Aorta (tissue), 5 donors: Measurements from ENCODE around the gene MICAL2. TPM values are rescaled to one million over a fixed set of nuclear protein-coding genes. Genes with fewer than 3 reads are reported as not detected.

Source experiments
- ATAC-seq: fragments of 200-7000 bp; cut with Tn5 transposase; one replicate; pipeline ENCODE4 v1.9.1; 2022; ENCODE audit warnings: moderate library complexity; ENCODE audit not compliant: low FRiP score
- DNase-seq, 2 donors: peaks; one replicate each; pipeline ENCODE4 v3.0.0-alpha.2; 2020
- H3K27ac ChIP-seq, 2 donors: one replicate each; pipeline ENCODE4 v1.5.1; 2013; ENCODE audit warnings: low read length in 2 of 2, mild to moderate bottlenecking in 2 of 2, moderate library complexity in 2 of 2, control low read depth in 1 of 2, inconsistent platforms in 1 of 2, low read depth in 1 of 2
- H3K27me3 ChIP-seq, 2 donors: one replicate each; pipeline ENCODE4 v1.6.1; 2013; ENCODE audit warnings: control low read depth in 1 of 2, low read length in 1 of 2, mild to moderate bottlenecking in 1 of 2, moderate library complexity in 1 of 2; ENCODE audit not compliant: insufficient read depth in 2 of 2, control insufficient read depth in 1 of 2
- H3K36me3 ChIP-seq, 2 donors: one replicate each; pipeline ENCODE4 v1.6.1; 2013; ENCODE audit warnings: control low read depth in 1 of 2, low read length in 1 of 2, mild to moderate bottlenecking in 1 of 2; ENCODE audit not compliant: insufficient read depth in 2 of 2, control insufficient read depth in 1 of 2
- H3K4me1 ChIP-seq, 2 donors: one replicate each; pipeline ENCODE4 v1.6.1; 2013; ENCODE audit warnings: low read length in 2 of 2, control low read depth in 1 of 2, mild to moderate bottlenecking in 1 of 2, moderate library complexity in 1 of 2; ENCODE audit not compliant: insufficient read depth in 2 of 2, control insufficient read depth in 1 of 2
- H3K4me3 ChIP-seq, 2 donors: one replicate each; pipeline ENCODE4 v1.5.1; 2013; ENCODE audit warnings: low read length in 2 of 2, control low read depth in 1 of 2, mild to moderate bottlenecking in 1 of 2
- H3K9me3 ChIP-seq: one replicate; pipeline ENCODE4 v1.6.1; 2013; ENCODE audit warnings: mild to moderate bottlenecking, low read length; ENCODE audit not compliant: control insufficient read depth
- WGBS, 2 donors: extraction: QIAGEN DNeasy Blood & Tissue Kit; methylation state at CpG; one replicate each; pipeline ENCODE4 v1.1.7; 2013; 5-methylcytosine and 5-hydroxymethylcytosine counted together
- intact Hi-C, 2 donors: fragments of 100-400 bp; cut with DNase I; formaldehyde crosslinking; loops; one replicate each; pipeline versions ENCODE4 v1.14.2 to v1.15.0; 2022
- polyA plus RNA-seq, 2 donors: library from polyadenylated mRNA; stranded (reverse); fragments of 200-250 nt; gene quantifications; one replicate each; pipeline ENCODE4 v1.2.3, GENCODE V29; 2013
- total RNA-seq, 2 donors: library from RNA; stranded (reverse); fragmentation: NEBNext Ultra II Directional; extraction: Animal tissue kit (Norgen Biotek cat#: 25700); gene quantifications; one replicate each; pipeline ENCODE4 v1.2.1, GENCODE V29; 2021
- donor health status: healthy with polysubstance abuse.
- donor health status: Bipolar disorder and iron deficiency.
- donor health status: DM: no; HTN: no; CAD: no.
- donor health status: DM: no; HTN: no; CAD: no.
- donor health status: DM: yes; HTN: yes; CAD: no.

The MICAL2 gene
- total and polyA plus RNA-seq, 4 donors = 87.7 to 605 (median 280) TPM

- no peak overlapping the region for H3K4me3 ChIP-seq
- 88 to 91% methylated on average over 6 of the region's 6 CpGs for WGBS, 2 donors
- H3K9me3 ChIP-seq = no peaks in the 10 kb centered on the region
- H3K27ac ChIP-seq = no peak overlapping the region
- intact Hi-C loops = no loop called here
- H3K27me3 ChIP-seq = no peaks in the 10 kb centered on the region
- DNase-seq = no peak
- H3K4me1 ChIP-seq = no peaks in the 10 kb centered on the region
- no peak for ATAC-seq
- H3K36me3 ChIP-seq = no peaks in the 10 kb centered on the region
These were observed 183.1 kb downstream of the MICAL2 start for GRCh38 chr11:12293486-12293885.

- Histone ChIP-seq H3K27ac (no peak overlapping the region), H3K27me3 (no peaks in the 10 kb centered on the region), H3K36me3 (no peaks in the 10 kb centered on the region), H3K4me1 (no peaks in the 10 kb centered on the region), H3K4me3 (no peak overlapping the region), H3K9me3 (no peaks in the 10 kb centered on the region)
- DNase-seq (no peak), ATAC-seq (no peak)
- 81 to 91% methylated on average over 4 to 5 of the region's 5 CpGs for WGBS, 2 donors
- intact Hi-C loops = no loop called here
These were observed 184.2 kb downstream of the MICAL2 start for GRCh38 chr11:12294613-12295012.

- H3K4me3 ChIP-seq = no peak overlapping the region
- 76 to 81% methylated on average over 2 of the region's 2 CpGs for WGBS, 2 donors
These were observed 185.6 kb downstream of the MICAL2 start for GRCh38 chr11:12295943-12296342.

GRCh38 chr11:12298610-12299009 is 188.2 kb downstream of the MICAL2 start:
- no peaks in the 10 kb centered on the region for H3K9me3 ChIP-seq
- ATAC-seq = no peak
- H3K4me1 ChIP-seq = no peaks in the 10 kb centered on the region
- WGBS, 2 donors = 97 to 98% methylated on average over 3 of the region's 3 CpGs
- intact Hi-C loops = no loop called here
- DNase-seq = no peak
- H3K4me3 ChIP-seq = no peak overlapping the region
- no peak overlapping the region for H3K27ac ChIP-seq
- H3K36me3 ChIP-seq = peaks cover 0 to 3% of the 10 kb centered on the region in 2 donors
- no peaks in the 10 kb centered on the region for H3K27me3 ChIP-seq

More at GRCh38 chr11:12295943-12296342, 185.6 kb downstream of the MICAL2 start:
- H3K27me3 ChIP-seq = no peaks in the 10 kb centered on the region
- intact Hi-C loops = no loop called here
- DNase-seq (no peak), ATAC-seq (no peak)
- H3K27ac ChIP-seq = no peak overlapping the region
- peaks cover 0 to 3% of the 10 kb centered on the region in 2 donors for H3K36me3 ChIP-seq
- H3K9me3 ChIP-seq = no peaks in the 10 kb centered on the region
- H3K4me1 ChIP-seq = no peaks in the 10 kb centered on the region

- no peak overlapping the region for H3K4me3 ChIP-seq
- H3K9me3 ChIP-seq = no peaks in the 10 kb centered on the region
- H3K27me3 ChIP-seq = no peaks in the 10 kb centered on the region
- peaks cover 0 to 3% of the 10 kb centered on the region in 2 donors for H3K36me3 ChIP-seq
- no peak for DNase-seq
- 90 to 91% methylated on average over 3 of the region's 3 CpGs for WGBS, 2 donors
- no peaks in the 10 kb centered on the region for H3K4me1 ChIP-seq
- no peak overlapping the region for H3K27ac ChIP-seq
- intact Hi-C loops = no loop called here
- ATAC-seq = no peak
These were observed 191.0 kb downstream of the MICAL2 start for GRCh38 chr11:12301379-12301778.

GRCh38 chr11:12303421-12304149 is 193.2 kb downstream of the MICAL2 start:
- 92 to 93% methylated on average over 2 of the region's 2 CpGs for WGBS, 2 donors
- Histone ChIP-seq H3K27ac (no peak overlapping the region), H3K4me1 (no peaks in the 10 kb centered on the region), H3K36me3 (peaks cover 0 to 3% of the 10 kb centered on the region in 2 donors), H3K4me3 (no peak overlapping the region), H3K27me3 (no peaks in the 10 kb centered on the region), H3K9me3 (no peaks in the 10 kb centered on the region)
- ATAC-seq (no peak), DNase-seq (no peak)
- intact Hi-C loops = no loop called here

- Histone ChIP-seq H3K9me3 (no peaks in the 10 kb centered on the region), H3K27me3 (no peaks in the 10 kb centered on the region), H3K4me1 (no peaks in the 10 kb centered on the region), H3K27ac (no peak overlapping the region), H3K36me3 (no peaks in the 10 kb centered on the region), H3K4me3 (no peak overlapping the region)
- WGBS, 2 donors = 30 to 41% methylated on average over 2 of the region's 2 CpGs
- intact Hi-C loops = no loop called here
- ATAC-seq = no peak
- no peak for DNase-seq
These were observed 196.4 kb downstream of the MICAL2 start for GRCh38 chr11:12306830-12307229.

GRCh38 chr11:12312132-12312531 is 201.7 kb downstream of the MICAL2 start:
- intact Hi-C loops = no loop called here
- 93 to 96% methylated on average over 4 of the region's 4 CpGs for WGBS, 2 donors
- no peaks in the 10 kb centered on the region for H3K36me3 ChIP-seq
- DNase-seq (no peak), ATAC-seq (no peak)
- H3K27me3 ChIP-seq = no peaks in the 10 kb centered on the region
- H3K27ac ChIP-seq = no peak overlapping the region
- no peaks in the 10 kb centered on the region for H3K9me3 ChIP-seq
- H3K4me1 ChIP-seq = no peaks in the 10 kb centered on the region
- H3K4me3 ChIP-seq = no peak overlapping the region
